GM18505 (cell line): Measurements from ENCODE around the gene TMEM263.
"Not testable (repeated sequence)": the region's sequence is repeated elsewhere in the genome, so short reads cannot be mapped to it uniquely, and the experiment has no call there.

Experiments used
- ATAC-seq: cut with Tn5 transposase; IDR thresholded peaks from one replicate; pipeline ENCODE4 v1.9.1; 2021; ENCODE audit not compliant: unreplicated experiment
- POLR2A ChIP-seq: IDR thresholded peaks from 4 replicates; pipeline ENCODE4 v1.6.1; 2011; ENCODE audit warnings: borderline replicate concordance; ENCODE audit not compliant: insufficient read depth, insufficient read length; ENCODE audit errors: extremely low read depth

TMEM263 gene

GRCh38 chr12:106955377-106956047 is at the start of gene TMEM263:
TMEM263 (plus strand) TSS chr12:106955907; CDS start chr12:106967117, 11,210 bp downstream.
- TF ChIP-seq POLR2A = peak; percentile 83
- ATAC-seq = peak; percentile 87

- no peak for ATAC-seq
- TF ChIP-seq POLR2A = no peak
Observed at GRCh38 chr12:106906715-106907114, 49.0 kb upstream of the TMEM263 start.

- no peak for TF ChIP-seq POLR2A
- no peak for ATAC-seq
Observed at GRCh38 chr12:106907411-106907810, 48.3 kb upstream of the TMEM263 start.

- no peak for TF ChIP-seq POLR2A
- no peak for ATAC-seq
Observed at GRCh38 chr12:106907846-106908245, 47.9 kb upstream of the TMEM263 start.

GRCh38 chr12:106908561-106908960 is 47.1 kb upstream of the TMEM263 start:
- no peak for TF ChIP-seq POLR2A
- ATAC-seq = no peak

- peak; percentile 74 for ATAC-seq
Observed at GRCh38 chr12:106910202-106910601, 45.5 kb upstream of the TMEM263 start.

GRCh38 chr12:106911581-106911980 is 44.1 kb upstream of the TMEM263 start:
- TF ChIP-seq POLR2A = no peak
- no peak for ATAC-seq

More at GRCh38 chr12:106910202-106910601, 45.5 kb upstream of the TMEM263 start:
- no peak for TF ChIP-seq POLR2A

GRCh38 chr12:106913456-106913855 is 42.3 kb upstream of the TMEM263 start:
- ATAC-seq = no peak
- no peak for TF ChIP-seq POLR2A

GRCh38 chr12:106914796-106915634 is 40.7 kb upstream of the TMEM263 start:
- TF ChIP-seq POLR2A = no peak
- no peak for ATAC-seq

GRCh38 chr12:106915635-106916026 is 40.1 kb upstream of the TMEM263 start:
- TF ChIP-seq POLR2A = no peak
- no peak for ATAC-seq

GRCh38 chr12:106917503-106917902 is 38.2 kb upstream of the TMEM263 start:
- ATAC-seq = no peak
- no peak for TF ChIP-seq POLR2A

GRCh38 chr12:106918746-106919145 is 37.0 kb upstream of the TMEM263 start:
- TF ChIP-seq POLR2A = no peak
- ATAC-seq = no peak

GRCh38 chr12:106919910-106920544 is 35.7 kb upstream of the TMEM263 start:
- no peak for ATAC-seq
- TF ChIP-seq POLR2A = no peak

GRCh38 chr12:106921976-106922375 is 33.7 kb upstream of the TMEM263 start:
- ATAC-seq = not testable (repeated sequence)

GRCh38 chr12:106923594-106923993 is 32.1 kb upstream of the TMEM263 start:
- ATAC-seq = not testable (repeated sequence)
